ENCODE measurements around the gene ADNP.
"Not testable (repeated sequence)": the region's sequence is repeated elsewhere in the genome, so short reads cannot be mapped to it uniquely, and the experiment has no call there.

ADNP gene

DNA sequence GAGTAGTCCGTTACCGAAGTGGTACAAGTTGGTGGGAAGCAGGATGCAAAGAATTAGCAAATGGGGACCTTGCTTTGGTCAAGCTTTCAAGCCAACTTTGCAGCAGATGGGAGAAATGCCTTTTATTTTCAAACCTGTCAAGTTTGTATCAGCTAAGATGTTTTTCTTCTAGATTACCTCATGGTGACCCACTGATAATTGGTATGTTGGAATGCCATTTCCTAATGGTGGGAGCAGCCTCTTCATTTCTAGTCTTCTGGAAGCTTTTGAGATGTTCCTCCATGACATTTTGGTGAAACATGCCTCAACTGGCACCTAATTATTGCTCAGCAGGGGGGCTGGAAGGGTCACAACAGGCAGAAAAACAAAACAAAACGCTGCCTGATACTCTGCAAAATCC, 43.7 kb downstream of the ADNP start:
- Histone ChIP-seq H3K79me2 (peaks cover 8% of the 10 kb centered on the region), H3K27ac (no peak overlapping the region), H3K4me1 (no peaks in the 10 kb centered on the region), H3K4me2 (ENCODE audit: low read length) (no peak overlapping the region), H3K9ac (no peak overlapping the region), H3K9me3 (ENCODE audit: control insufficient read depth, low read length) (no peaks in the 10 kb centered on the region), H3K4me3 (ENCODE audit: low read depth, low read length) (no peak overlapping the region), H2AFZ (no peak overlapping the region), H3K27me3 (ENCODE audit: control insufficient read depth, insufficient read depth, low read length) (no peaks in the 10 kb centered on the region), H3K36me3 (ENCODE audit: control insufficient read depth, insufficient read depth, low read length) (no peaks in the 10 kb centered on the region)
- TF ChIP-seq CTCF (IDR thresholded peaks at IDR 0.05): no peak

- H3K9ac ChIP-seq: no peak overlapping the region
- H3K4me3 ChIP-seq (ENCODE audit: low read depth, low read length): no peak overlapping the region
- no peaks in the 10 kb centered on the region for H3K9me3 ChIP-seq (ENCODE audit: control insufficient read depth, low read length)
- no peaks in the 10 kb centered on the region for H3K36me3 ChIP-seq (ENCODE audit: control insufficient read depth, insufficient read depth, low read length)
- no peaks in the 10 kb centered on the region for H3K27me3 ChIP-seq (ENCODE audit: control insufficient read depth, insufficient read depth, low read length)
- H3K4me1 ChIP-seq: no peaks in the 10 kb centered on the region
- H2AFZ ChIP-seq: no peak overlapping the region
- no peak overlapping the region for H3K4me2 ChIP-seq (ENCODE audit: low read length)
- peaks cover 2% of the 10 kb centered on the region for H3K79me2 ChIP-seq
- no peak overlapping the region for H3K27ac ChIP-seq
- no peak for TF ChIP-seq CTCF (IDR thresholded peaks at IDR 0.05)
These were observed 45.0 kb downstream of the ADNP start for GRCh38 chr20:50886184-50886790.

GRCh38 chr20:50885781-50886180, 45.5 kb downstream of the ADNP start:
- Histone ChIP-seq H2AFZ (no peak overlapping the region), H3K4me2 (ENCODE audit: low read length) (no peak overlapping the region), H3K4me1 (no peaks in the 10 kb centered on the region), H3K9me3 (ENCODE audit: control insufficient read depth, low read length) (no peaks in the 10 kb centered on the region), H3K79me2 (no peaks in the 10 kb centered on the region), H3K36me3 (ENCODE audit: control insufficient read depth, insufficient read depth, low read length) (no peaks in the 10 kb centered on the region), H3K4me3 (ENCODE audit: low read depth, low read length) (no peak overlapping the region), H3K27ac (no peak overlapping the region), H3K9ac (no peak overlapping the region), H3K27me3 (ENCODE audit: control insufficient read depth, insufficient read depth, low read length) (no peaks in the 10 kb centered on the region)
- TF ChIP-seq CTCF (IDR thresholded peaks at IDR 0.05): no peak

DNA sequence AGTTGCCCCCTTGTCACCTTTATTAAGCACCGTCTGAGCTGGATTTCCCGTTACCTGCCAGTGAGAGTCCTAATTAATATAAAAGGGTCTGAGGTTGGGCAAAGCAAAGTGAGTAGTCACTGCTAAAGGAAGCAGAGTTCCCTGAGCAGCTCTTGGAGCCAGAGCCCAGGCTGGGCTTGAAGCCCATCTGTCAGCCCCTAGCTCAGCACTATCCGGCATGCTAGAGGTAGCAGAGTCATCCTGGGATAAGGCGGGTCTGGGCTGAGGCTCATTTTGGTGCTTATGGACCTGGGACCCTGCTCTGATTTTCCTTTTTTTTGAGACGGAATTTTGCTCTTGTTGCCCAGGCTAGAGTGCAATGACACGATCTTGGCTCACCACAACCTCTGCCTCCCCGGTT, 46.2 kb downstream of the ADNP start:
- H3K9me3 ChIP-seq (ENCODE audit: control insufficient read depth, low read length): no peaks in the 10 kb centered on the region
- H3K9ac ChIP-seq: no peak overlapping the region
- H3K4me1 ChIP-seq: no peaks in the 10 kb centered on the region
- no peak overlapping the region for H3K27ac ChIP-seq
- H3K4me2 ChIP-seq (ENCODE audit: low read length): no peak overlapping the region
- no peaks in the 10 kb centered on the region for H3K36me3 ChIP-seq (ENCODE audit: control insufficient read depth, insufficient read depth, low read length)
- H3K4me3 ChIP-seq (ENCODE audit: low read depth, low read length): no peak overlapping the region
- no peak for TF ChIP-seq CTCF (IDR thresholded peaks at IDR 0.05)
- H3K79me2 ChIP-seq: no peaks in the 10 kb centered on the region
- H2AFZ ChIP-seq: no peak overlapping the region
- H3K27me3 ChIP-seq (ENCODE audit: control insufficient read depth, insufficient read depth, low read length): no peaks in the 10 kb centered on the region

DNA sequence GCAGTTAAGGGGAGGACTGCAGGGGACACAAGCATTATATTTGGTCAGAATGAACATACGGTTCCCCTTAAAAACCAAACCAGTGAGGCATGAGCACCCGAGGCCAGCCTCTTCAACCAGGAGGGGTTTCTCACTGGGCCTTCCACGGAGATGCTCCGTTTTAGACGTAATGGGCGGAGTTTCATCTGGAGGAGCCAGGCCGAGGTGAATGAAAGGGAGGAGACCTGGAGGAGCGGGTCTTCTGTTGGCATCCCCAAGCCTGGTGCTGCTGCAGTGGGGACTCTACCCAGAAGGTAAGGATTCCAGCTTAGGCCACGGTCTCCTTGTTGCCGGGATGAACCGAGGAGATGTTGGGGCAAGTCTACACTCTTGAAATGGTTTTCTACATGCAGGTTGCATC, 47.4 kb downstream of the ADNP start:
- Histone ChIP-seq H2AFZ (no peak overlapping the region), H3K27ac (no peak overlapping the region), H3K4me3 (ENCODE audit: low read depth, low read length) (no peak overlapping the region), H3K9ac (no peak overlapping the region), H3K4me2 (ENCODE audit: low read length) (no peak overlapping the region), H3K9me3 (ENCODE audit: control insufficient read depth, low read length) (no peaks in the 10 kb centered on the region), H3K79me2 (no peaks in the 10 kb centered on the region), H3K4me1 (no peaks in the 10 kb centered on the region), H3K27me3 (ENCODE audit: control insufficient read depth, insufficient read depth, low read length) (no peaks in the 10 kb centered on the region), H3K36me3 (ENCODE audit: control insufficient read depth, insufficient read depth, low read length) (no peaks in the 10 kb centered on the region)
- no peak for TF ChIP-seq CTCF (IDR thresholded peaks at IDR 0.05)

GRCh38 chr20:50881759-50882424, 49.3 kb downstream of the ADNP start:
- H3K36me3 ChIP-seq (ENCODE audit: control insufficient read depth, insufficient read depth, low read length); H3K27me3 ChIP-seq (ENCODE audit: control insufficient read depth, insufficient read depth, low read length); H2AFZ ChIP-seq; H3K9me3 ChIP-seq (ENCODE audit: control insufficient read depth, low read length); H3K4me1 ChIP-seq; H3K4me3 ChIP-seq (ENCODE audit: low read depth, low read length); H3K27ac ChIP-seq; H3K4me2 ChIP-seq (ENCODE audit: low read length); H3K79me2 ChIP-seq; H3K9ac ChIP-seq: not testable (repeated sequence)
